Activated naive CD4-positive, alpha-beta T cell treated with anti-CD3 and anti-CD28 coated beads for 36 hours (primary cell): ENCODE measurements around the gene ACOT7. TPM values are rescaled to one million over a fixed set of nuclear protein-coding genes. Genes with fewer than 3 reads are reported as not detected.
"Not testable (repeated sequence)": the region's sequence is repeated elsewhere in the genome, so short reads cannot be mapped to it uniquely, and the experiment has no call there.

Experiments used
- CTCF ChIA-PET: fragments of 350-600 bp; sonication (Branson Sonifier 250); formaldehyde crosslinking; loops from one replicate; lab custom pipeline; 2021; ENCODE audit warnings: antibody characterized with exemption; lab: Charles Lee
- DNase-seq: peaks from one replicate; pipeline ENCODE4 v3.0.0-alpha.2; 2020
- H3K27ac Mint-ChIP-seq: one replicate; pipeline ENCODE4 v1.8.0; 2021; ENCODE audit warnings: mild to moderate bottlenecking, mixed read lengths
- H3K27me3 Mint-ChIP-seq: one replicate; pipeline ENCODE4 v1.8.0; 2021; ENCODE audit warnings: low read depth, mixed read lengths
- H3K36me3 Mint-ChIP-seq: one replicate; pipeline ENCODE4 v1.8.0; 2021; ENCODE audit warnings: low read depth, mixed read lengths
- H3K4me1 Mint-ChIP-seq: one replicate; pipeline ENCODE4 v1.8.0; 2021; ENCODE audit warnings: low read depth, mixed read lengths
- H3K4me3 Mint-ChIP-seq: one replicate; pipeline ENCODE4 v1.8.0; 2021; ENCODE audit warnings: mild to moderate bottlenecking, moderate library complexity, mixed read lengths
- H3K9me3 Mint-ChIP-seq: one replicate; pipeline ENCODE4 v1.8.0; 2021; ENCODE audit warnings: mixed read lengths
- intact Hi-C: fragments of 100-400 bp; cut with micrococcal nuclease; formaldehyde crosslinking; loops from one replicate; pipeline ENCODE4 v1.15.1; 2023
- microRNA-seq: library from miRNA; unstranded; fragments of <30 nt; microRNA quantifications from one replicate; pipeline ENCODE4 v1.2.0, GENCODE V29; 2022; ENCODE audit warnings: borderline microRNAs expressed, borderline replicate concordance
- total RNA-seq, 2 experiments: library from RNA; stranded (reverse); gene quantifications; one replicate each; pipeline ENCODE4 v1.2.3, GENCODE V29; 2021

ACOT7 gene
- total RNA-seq, 2 experiments from 2014 or later = 74.2 to 77.6 TPM

- CTCF ChIA-PET = interaction anchor here (0.8 to 1.4 kb wide), 3 partner anchors 15 to 202 kb away, joined by 3 to 5 read pairs (median 3); partner anchors contain the start of gene RNF207
Measured at GRCh38 chr1:6221210-6221784, 172.3 kb downstream of the ACOT7 start.

GRCh38 chr1:6220236-6220635, 173.3 kb downstream of the ACOT7 start:
- no peak for DNase-seq
- peaks cover 16% of the 10 kb centered on the region for H3K27me3 Mint-ChIP-seq
- no peak overlapping the region for H3K27ac Mint-ChIP-seq
- intact Hi-C loops = no loop called here
- H3K9me3 Mint-ChIP-seq = no peaks in the 10 kb centered on the region
- no peak overlapping the region for H3K4me3 Mint-ChIP-seq
- peaks cover 20% of the 10 kb centered on the region for H3K36me3 Mint-ChIP-seq
- H3K4me1 Mint-ChIP-seq = no peaks in the 10 kb centered on the region
- CTCF ChIA-PET = interaction anchor here (0.8 to 1.4 kb wide), 2 partner anchors 14 to 16 kb away, joined by 3 to 5 read pairs; partner anchors contain the start of gene RNF207

More at GRCh38 chr1:6221210-6221784, 172.3 kb downstream of the ACOT7 start:
- Mint-ChIP-seq H3K36me3 (peaks cover 24% of the 10 kb centered on the region), H3K9me3 (no peaks in the 10 kb centered on the region), H3K4me3 (no peak overlapping the region), H3K4me1 (no peaks in the 10 kb centered on the region), H3K27ac (no peak overlapping the region), H3K27me3 (peaks cover 9% of the 10 kb centered on the region)
- no peak for DNase-seq
- intact Hi-C loops = no loop called here

- H3K27me3 Mint-ChIP-seq = peaks cover 16% of the 10 kb centered on the region
- H3K4me1 Mint-ChIP-seq, DNase-seq, H3K4me3 Mint-ChIP-seq, H3K27ac Mint-ChIP-seq, intact Hi-C loops, H3K9me3 Mint-ChIP-seq: not testable (repeated sequence)
- H3K36me3 Mint-ChIP-seq = peaks cover 17% of the 10 kb centered on the region
- CTCF ChIA-PET = interaction anchor here (1.4 kb wide), 1 partner anchor 13 kb away, joined by 5 read pairs; the partner anchor contains the start of gene RNF207
Measured at GRCh38 chr1:6219641-6220040, 173.9 kb downstream of the ACOT7 start.

GRCh38 chr1:6218375-6219164, 175.0 kb downstream of the ACOT7 start:
- no peak overlapping the region for H3K4me3 Mint-ChIP-seq
- intact Hi-C loops = no loop called here

More at GRCh38 chr1:6218375-6219164, 175.0 kb downstream of the ACOT7 start:
- CTCF ChIA-PET = interaction anchor here (1.8 kb wide), 1 partner anchor 12 kb away, joined by 4 read pairs; the partner anchor contains the start of gene RNF207
- Mint-ChIP-seq H3K27me3 (peaks cover 16% of the 10 kb centered on the region), H3K4me1 (no peaks in the 10 kb centered on the region), H3K27ac (no peak overlapping the region), H3K9me3 (no peaks in the 10 kb centered on the region), H3K36me3 (peaks cover 8% of the 10 kb centered on the region)
- no peak for DNase-seq

Small RNAs within 50 kb of the gene (microRNA-seq; reads per million reads assigned to microRNA genes)
- gene MIR4252 = not detected

Other genes starting within 250 kb of the ACOT7 start
- under 1 TPM; 0.27 to 0.45 TPM for gene CHD5, start 213.4 kb downstream of the ACOT7 start, total RNA-seq
- gene RPL22, start 194.2 kb downstream of the ACOT7 start, total RNA-seq = 100 to 1,000 TPM; 507 to 553 TPM
- gene RNF207, start 187.6 kb downstream of the ACOT7 start, total RNA-seq = 1 to 10 TPM; 3.2 to 4.1 TPM
- 10 to 100 TPM; 31.3 to 33.2 TPM for gene ICMT, start 157.8 kb downstream of the ACOT7 start, total RNA-seq
- not detected for gene HES3, start 149.6 kb downstream of the ACOT7 start, total RNA-seq
- gene GPR153, start 132.7 kb downstream of the ACOT7 start, total RNA-seq = under 1 TPM; 0.07 TPM
- gene HES2, start 26.2 kb upstream of the ACOT7 start, total RNA-seq = under 1 TPM; 0.14 to 0.74 TPM
- gene ESPN, start 31.0 kb upstream of the ACOT7 start, total RNA-seq = under 1 TPM; 0.50 to 0.79 TPM
- gene TNFRSF25, start 72.4 kb upstream of the ACOT7 start, total RNA-seq = 10 to 100 TPM; 82.4 to 87.0 TPM
- gene PLEKHG5, start 97.9 kb upstream of the ACOT7 start, total RNA-seq = 1 to 10 TPM; 1.7 to 1.8 TPM
- 10 to 100 TPM; 24.6 to 29.6 TPM for gene NOL9, start 160.7 kb upstream of the ACOT7 start, total RNA-seq
- not detected for gene TAS1R1, start 161.5 kb upstream of the ACOT7 start, total RNA-seq
- gene ZBTB48, start 186.2 kb upstream of the ACOT7 start, total RNA-seq = 10 to 100 TPM; 15.0 to 18.3 TPM
- gene KLHL21, start 209.1 kb upstream of the ACOT7 start, total RNA-seq = 10 to 100 TPM; 21.0 to 23.3 TPM
- 10 to 100 TPM; 10.8 to 11.3 TPM for gene PHF13, start 220.0 kb upstream of the ACOT7 start, total RNA-seq
- gene THAP3, start 231.1 kb upstream of the ACOT7 start, total RNA-seq = 10 to 100 TPM; 27.3 to 30.9 TPM